Kidney capillary endothelial cell (primary cell): ENCODE data around the gene HNF1A.

Source experiments
- DNase-seq: peaks from one replicate; pipeline ENCODE4 v3.0.0-alpha.2; 2018; ENCODE audit warnings: low spot score

Gene HNF1A

GRCh38 chr12:121050725-121051124, 72.4 kb downstream of the HNF1A start:
- DNase-seq, result no peak
